Forelimb muscle (tissue), 1 donor: Measurements from ENCODE around the gene CDR2. TPM values are rescaled to one million over a fixed set of nuclear protein-coding genes. Genes with fewer than 3 reads are reported as not detected.

Source experiments
- DNase-seq: peaks from one replicate; pipeline ENCODE4 v3.0.0-alpha.2; 2013; ENCODE audit warnings: low read depth
- polyA plus RNA-seq: library from polyadenylated mRNA; unstranded; fragments of 120-200 nt; gene quantifications from one replicate; pipeline ENCODE4 v1.2.1, GENCODE V29; 2013; ENCODE audit not compliant: insufficient read length

Gene CDR2
- polyA plus RNA-seq, 1 donor: 15.2 TPM

- DNase-seq: no peak
Measured at GRCh38 chr16:22324787-22325597, 49.4 kb downstream of the CDR2 start.

GRCh38 chr16:22323959-22324786 lies 50.2 kb downstream of the CDR2 start:
- no peak for DNase-seq

- DNase-seq: no peak
Measured at GRCh38 chr16:22323173-22323958, 51.1 kb downstream of the CDR2 start.

GRCh38 chr16:22322741-22323140 lies 51.7 kb downstream of the CDR2 start:
- no peak for DNase-seq

GRCh38 chr16:22322021-22322471 lies 52.4 kb downstream of the CDR2 start:
- DNase-seq: no peak

GRCh38 chr16:22321340-22322001 lies 52.9 kb downstream of the CDR2 start:
- peak; percentile 26 for DNase-seq

GRCh38 chr16:22320572-22321339 lies 53.7 kb downstream of the CDR2 start:
- DNase-seq: no peak

GRCh38 chr16:22318690-22319358 lies 55.6 kb downstream of the CDR2 start:
- DNase-seq: no peak

- no peak for DNase-seq
Measured at GRCh38 chr16:22317625-22318024, 56.8 kb downstream of the CDR2 start.

- DNase-seq: no peak
Measured at GRCh38 chr16:22317001-22317530, 57.4 kb downstream of the CDR2 start.

- no peak for DNase-seq
Measured at GRCh38 chr16:22316411-22316811, 58.0 kb downstream of the CDR2 start.

GRCh38 chr16:22315979-22316378 lies 58.4 kb downstream of the CDR2 start:
- DNase-seq: no peak

- no peak for DNase-seq
Measured at GRCh38 chr16:22314661-22315626, 59.5 kb downstream of the CDR2 start.

- DNase-seq: no peak
Measured at GRCh38 chr16:22313876-22314470, 60.4 kb downstream of the CDR2 start.

- DNase-seq: no peak
Measured at GRCh38 chr16:22312897-22313781, 61.3 kb downstream of the CDR2 start.

GRCh38 chr16:22311520-22311919 lies 62.9 kb downstream of the CDR2 start:
- no peak for DNase-seq
